ENCODE measurements around the gene TLN1. TPM values are rescaled to one million over a fixed set of nuclear protein-coding genes. Genes with fewer than 3 reads are reported as not detected.

The TLN1 gene
- total and polyA plus RNA-seq, 10 of the 15 experiments (the other 5 are each of a cell fraction or from before 2014, with no cell fraction given) = 11.6 to 305 (median 71.9) TPM

DNA sequence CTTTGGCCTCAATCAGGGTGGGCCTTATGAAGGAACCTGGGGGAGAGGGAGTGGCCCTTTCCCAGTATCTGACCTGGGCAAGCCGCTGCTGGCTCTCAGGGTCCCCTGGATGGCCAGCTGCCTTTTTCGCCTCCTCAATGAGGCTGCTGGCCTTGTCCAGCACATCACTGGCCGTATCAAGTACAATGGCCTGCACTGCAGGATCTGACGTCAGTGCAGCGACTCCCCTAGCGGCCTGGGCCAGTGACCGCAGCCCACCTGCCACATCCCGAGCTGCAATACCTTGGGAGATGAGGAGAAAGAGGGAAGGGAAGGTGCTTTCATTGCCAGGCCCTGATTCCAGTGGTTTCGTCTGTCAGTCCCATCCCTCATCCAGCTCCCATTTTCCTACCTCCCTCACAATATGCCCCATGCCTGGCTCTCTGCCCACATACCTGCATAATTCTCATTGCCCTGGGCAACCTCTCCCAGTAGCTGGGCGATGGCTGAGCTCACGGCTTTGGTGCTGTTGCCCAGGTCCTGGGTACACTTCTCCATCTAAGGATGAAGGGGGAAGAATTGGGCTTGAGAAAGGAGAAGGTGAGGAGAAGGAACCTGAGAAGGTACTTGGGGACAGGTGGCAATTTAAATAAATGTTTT lies 19.1 kb downstream of the TLN1 start (continued):
- TF ChIP-seq, protein P1, sequence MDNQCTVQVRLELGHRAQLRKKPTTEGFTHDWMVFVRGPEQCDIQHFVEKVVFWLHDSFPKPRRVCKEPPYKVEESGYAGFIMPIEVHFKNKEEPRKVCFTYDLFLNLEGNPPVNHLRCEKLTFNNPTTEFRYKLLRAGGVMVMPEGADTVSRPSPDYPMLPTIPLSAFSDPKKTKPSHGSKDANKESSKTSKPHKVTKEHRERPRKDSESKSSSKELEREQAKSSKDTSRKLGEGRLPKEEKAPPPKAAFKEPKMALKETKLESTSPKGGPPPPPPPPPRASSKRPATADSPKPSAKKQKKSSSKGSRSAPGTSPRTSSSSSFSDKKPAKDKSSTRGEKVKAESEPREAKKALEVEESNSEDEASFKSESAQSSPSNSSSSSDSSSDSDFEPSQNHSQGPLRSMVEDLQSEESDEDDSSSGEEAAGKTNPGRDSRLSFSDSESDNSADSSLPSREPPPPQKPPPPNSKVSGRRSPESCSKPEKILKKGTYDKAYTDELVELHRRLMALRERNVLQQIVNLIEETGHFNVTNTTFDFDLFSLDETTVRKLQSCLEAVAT (IDR thresholded peaks at IDR 0.05) = no peak
- TF ChIP-seq, protein P2, sequence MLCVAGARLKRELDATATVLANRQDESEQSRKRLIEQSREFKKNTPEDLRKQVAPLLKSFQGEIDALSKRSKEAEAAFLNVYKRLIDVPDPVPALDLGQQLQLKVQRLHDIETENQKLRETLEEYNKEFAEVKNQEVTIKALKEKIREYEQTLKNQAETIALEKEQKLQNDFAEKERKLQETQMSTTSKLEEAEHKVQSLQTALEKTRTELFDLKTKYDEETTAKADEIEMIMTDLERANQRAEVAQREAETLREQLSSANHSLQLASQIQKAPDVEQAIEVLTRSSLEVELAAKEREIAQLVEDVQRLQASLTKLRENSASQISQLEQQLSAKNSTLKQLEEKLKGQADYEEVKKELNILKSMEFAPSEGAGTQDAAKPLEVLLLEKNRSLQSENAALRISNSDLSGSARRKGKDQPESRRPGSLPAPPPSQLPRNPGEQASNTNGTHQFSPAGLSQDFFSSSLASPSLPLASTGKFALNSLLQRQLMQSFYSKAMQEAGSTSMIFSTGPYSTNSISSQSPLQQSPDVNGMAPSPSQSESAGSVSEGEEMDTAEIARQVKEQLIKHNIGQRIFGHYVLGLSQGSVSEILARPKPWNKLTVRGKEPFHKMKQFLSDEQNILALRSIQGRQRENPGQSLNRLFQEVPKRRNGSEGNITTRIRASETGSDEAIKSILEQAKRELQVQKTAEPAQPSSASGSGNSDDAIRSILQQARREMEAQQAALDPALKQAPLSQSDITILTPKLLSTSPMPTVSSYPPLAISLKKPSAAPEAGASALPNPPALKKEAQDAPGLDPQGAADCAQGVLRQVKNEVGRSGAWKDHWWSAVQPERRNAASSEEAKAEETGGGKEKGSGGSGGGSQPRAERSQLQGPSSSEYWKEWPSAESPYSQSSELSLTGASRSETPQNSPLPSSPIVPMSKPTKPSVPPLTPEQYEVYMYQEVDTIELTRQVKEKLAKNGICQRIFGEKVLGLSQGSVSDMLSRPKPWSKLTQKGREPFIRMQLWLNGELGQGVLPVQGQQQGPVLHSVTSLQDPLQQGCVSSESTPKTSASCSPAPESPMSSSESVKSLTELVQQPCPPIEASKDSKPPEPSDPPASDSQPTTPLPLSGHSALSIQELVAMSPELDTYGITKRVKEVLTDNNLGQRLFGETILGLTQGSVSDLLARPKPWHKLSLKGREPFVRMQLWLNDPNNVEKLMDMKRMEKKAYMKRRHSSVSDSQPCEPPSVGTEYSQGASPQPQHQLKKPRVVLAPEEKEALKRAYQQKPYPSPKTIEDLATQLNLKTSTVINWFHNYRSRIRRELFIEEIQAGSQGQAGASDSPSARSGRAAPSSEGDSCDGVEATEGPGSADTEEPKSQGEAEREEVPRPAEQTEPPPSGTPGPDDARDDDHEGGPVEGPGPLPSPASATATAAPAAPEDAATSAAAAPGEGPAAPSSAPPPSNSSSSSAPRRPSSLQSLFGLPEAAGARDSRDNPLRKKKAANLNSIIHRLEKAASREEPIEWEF (IDR thresholded peaks at IDR 0.05; ENCODE audit: insufficient replicate concordance, low read depth, low read length) = no peak
- TF ChIP-seq, protein P3, sequence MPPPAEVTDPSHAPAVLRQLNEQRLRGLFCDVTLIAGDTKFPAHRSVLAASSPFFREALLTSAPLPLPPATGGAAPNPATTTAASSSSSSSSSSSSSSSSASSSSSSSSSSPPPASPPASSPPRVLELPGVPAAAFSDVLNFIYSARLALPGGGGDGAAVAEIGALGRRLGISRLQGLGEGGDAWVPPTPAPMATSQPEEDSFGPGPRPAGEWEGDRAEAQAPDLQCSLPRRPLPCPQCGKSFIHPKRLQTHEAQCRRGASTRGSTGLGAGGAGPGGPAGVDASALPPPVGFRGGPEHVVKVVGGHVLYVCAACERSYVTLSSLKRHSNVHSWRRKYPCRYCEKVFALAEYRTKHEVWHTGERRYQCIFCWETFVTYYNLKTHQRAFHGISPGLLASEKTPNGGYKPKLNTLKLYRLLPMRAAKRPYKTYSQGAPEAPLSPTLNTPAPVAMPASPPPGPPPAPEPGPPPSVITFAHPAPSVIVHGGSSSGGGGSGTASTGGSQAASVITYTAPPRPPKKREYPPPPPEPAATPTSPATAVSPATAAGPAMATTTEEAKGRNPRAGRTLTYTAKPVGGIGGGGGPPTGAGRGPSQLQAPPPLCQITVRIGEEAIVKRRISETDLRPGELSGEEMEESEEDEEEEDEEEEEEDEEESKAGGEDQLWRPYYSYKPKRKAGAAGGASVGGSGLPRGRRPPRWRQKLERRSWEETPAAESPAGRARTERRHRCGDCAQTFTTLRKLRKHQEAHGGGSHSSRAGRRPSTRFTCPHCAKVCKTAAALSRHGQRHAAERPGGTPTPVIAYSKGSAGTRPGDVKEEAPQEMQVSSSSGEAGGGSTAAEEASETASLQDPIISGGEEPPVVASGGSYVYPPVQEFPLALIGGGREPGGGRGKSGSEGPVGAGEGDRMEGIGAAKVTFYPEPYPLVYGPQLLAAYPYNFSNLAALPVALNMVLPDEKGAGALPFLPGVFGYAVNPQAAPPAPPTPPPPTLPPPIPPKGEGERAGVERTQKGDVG (CRISPR knock-in tag; IDR thresholded peaks at IDR 0.05) = no peak
- TF ChIP-seq STAT3 (IDR thresholded peaks at IDR 0.05; ENCODE audit: low read depth, low read length) = no peak
